GM23338 (cell line): Measurements from ENCODE around the gene MTA2. TPM values are rescaled to one million over a fixed set of nuclear protein-coding genes. Genes with fewer than 3 reads are reported as not detected.

Source experiments
- ATAC-seq: fragments of 200-7000 bp; cut with Tn5 transposase; 3 replicates; pipeline ENCODE4 v1.9.1; 2020
- DNase-seq: peaks from one replicate; pipeline ENCODE4 v3.0.0-alpha.2; 2015; ENCODE audit warnings: low spot score
- H2AFZ ChIP-seq: fragments of 200-600 bp; sonication (generic); 2 replicates; pipeline ENCODE4 v1.8.0; 2016; ENCODE audit warnings: antibody characterized with exemption, mild to moderate bottlenecking, moderate library complexity
- H3F3A ChIP-seq: fragments of 200-600 bp; sonication (generic); replicated peaks from 2 replicates; pipeline ENCODE4 v1.8.0; 2017; ENCODE audit warnings: antibody characterized with exemption, mixed run types, low read depth
- H3K27ac ChIP-seq: fragments of 200-600 bp; sonication (generic); 2 replicates; pipeline ENCODE4 v1.6.1; 2016; ENCODE audit warnings: low read depth
- H3K27me3 ChIP-seq: fragments of 200-600 bp; sonication (generic); 2 replicates; pipeline ENCODE4 v1.8.0; 2016; ENCODE audit warnings: mild to moderate bottlenecking, mixed run types, moderate library complexity; ENCODE audit not compliant: insufficient read depth
- H3K36me3 ChIP-seq: fragments of 200-600 bp; sonication (generic); 2 replicates; pipeline ENCODE4 v1.8.0; 2016; ENCODE audit warnings: mild to moderate bottlenecking; ENCODE audit not compliant: insufficient read depth
- H3K4me1 ChIP-seq: fragments of 200-600 bp; sonication (generic); 2 replicates; pipeline ENCODE4 v1.8.0; 2016; ENCODE audit warnings: mild to moderate bottlenecking, moderate library complexity; ENCODE audit not compliant: insufficient read depth
- H3K4me2 ChIP-seq: fragments of 200-600 bp; sonication (generic); 2 replicates; pipeline ENCODE4 v1.7.1; 2017; ENCODE audit warnings: mixed run types
- H3K4me3 ChIP-seq: fragments of 200-600 bp; sonication (generic); 2 replicates; pipeline ENCODE4 v1.6.1; 2016; ENCODE audit warnings: mixed run types
- H3K79me2 ChIP-seq: fragments of 200-600 bp; sonication (generic); replicated peaks from 2 replicates; pipeline ENCODE4 v1.8.0; 2017; ENCODE audit warnings: mild to moderate bottlenecking; ENCODE audit not compliant: insufficient read depth
- H3K9me2 ChIP-seq: fragments of 200-600 bp; sonication (generic); 2 replicates; pipeline ENCODE4 v1.8.0; 2017; ENCODE audit not compliant: insufficient read depth
- H4K20me1 ChIP-seq: fragments of 200-600 bp; sonication (generic); replicated peaks from 2 replicates; pipeline ENCODE4 v1.8.0; 2017; ENCODE audit warnings: mild to moderate bottlenecking; ENCODE audit not compliant: insufficient read depth
- H3K27ac Mint-ChIP-seq: 2 replicates; pipeline ENCODE4 v1.8.0; 2020; ENCODE audit warnings: inconsistent platforms, mild to moderate bottlenecking, moderate library complexity, mixed read lengths
- H3K27me3 Mint-ChIP-seq: 3 replicates; pipeline ENCODE4 v1.8.0; 2022; ENCODE audit warnings: low read depth, mild to moderate bottlenecking, moderate library complexity, mixed read lengths, inconsistent platforms; ENCODE audit not compliant: insufficient read depth, poor library complexity
- H3K36me3 Mint-ChIP-seq: 3 replicates; pipeline ENCODE4 v1.8.0; 2021; ENCODE audit warnings: low read depth, mild to moderate bottlenecking, inconsistent platforms, moderate library complexity, mixed read lengths
- H3K4me1 Mint-ChIP-seq: 3 replicates; pipeline ENCODE4 v1.8.0; 2020; ENCODE audit warnings: mild to moderate bottlenecking, inconsistent platforms, mixed read lengths
- H3K4me3 Mint-ChIP-seq: 3 replicates; pipeline ENCODE4 v1.8.0; 2021; ENCODE audit warnings: moderate library complexity, mild to moderate bottlenecking, inconsistent platforms, mixed read lengths
- H3K9me3 Mint-ChIP-seq: 3 replicates; pipeline ENCODE4 v1.8.0; 2020; ENCODE audit warnings: moderate library complexity, mild to moderate bottlenecking, inconsistent platforms, mixed read lengths
- CREB1 ChIP-seq: fragments of 250-450 bp; sonication (Bioruptor Pico); IDR thresholded peaks from 2 replicates; pipeline ENCODE4 v1.5.0; 2020; ENCODE audit warnings: low read depth, mild to moderate bottlenecking, moderate library complexity
- ETS1 ChIP-seq: IDR thresholded peaks from 2 replicates; pipeline ENCODE4 v1.6.1; 2016; ENCODE audit warnings: antibody characterized with exemption
- EZH2 ChIP-seq: fragments of 200-600 bp; sonication (generic); IDR thresholded peaks from one replicate; pipeline ENCODE4 v1.8.0; 2017; ENCODE audit warnings: antibody characterized with exemption, mild to moderate bottlenecking, low read depth; ENCODE audit not compliant: unreplicated experiment
- EZH2phosphoT487 ChIP-seq: fragments of 200-600 bp; sonication (generic); IDR thresholded peaks from one replicate; pipeline ENCODE4 v1.8.1; 2018; ENCODE audit warnings: antibody characterized with exemption; ENCODE audit not compliant: unreplicated experiment
- NANOG ChIP-seq: IDR thresholded peaks from 2 replicates; pipeline ENCODE4 v1.6.1; 2016; ENCODE audit warnings: antibody characterized with exemption, borderline replicate concordance
- POLR2AphosphoS5 ChIP-seq: IDR thresholded peaks from 2 replicates; pipeline ENCODE4 v1.6.1; 2016; ENCODE audit warnings: antibody characterized with exemption, low read depth
- REST ChIP-seq: IDR thresholded peaks from one replicate; pipeline ENCODE4 v1.6.1; 2018; ENCODE audit warnings: antibody characterized with exemption; ENCODE audit not compliant: unreplicated experiment
- STAT1 ChIP-seq: IDR thresholded peaks from one replicate; pipeline ENCODE4 v1.6.1; 2016; ENCODE audit warnings: antibody characterized with exemption; ENCODE audit not compliant: unreplicated experiment
- ZNF331 ChIP-seq: fragments of 250-450 bp; sonication (Bioruptor Pico); IDR thresholded peaks from 2 replicates; pipeline ENCODE4 v1.5.0; 2020; ENCODE audit warnings: low read depth, mild to moderate bottlenecking, moderate library complexity
- ZNF462 ChIP-seq: fragments of 250-450 bp; sonication (Bioruptor Pico); IDR thresholded peaks from 2 replicates; pipeline ENCODE4 v1.5.0; 2020; ENCODE audit warnings: mild to moderate bottlenecking, moderate library complexity
- polyA plus RNA-seq: library from polyadenylated mRNA; unstranded; fragments of >200 nt; fragmentation: Nextera tagmentation; extraction: Ambion mirVana; gene quantifications from 2 replicates; pipeline ENCODE4 v1.2.1, GENCODE V29; 2016
- total RNA-seq: library from RNA; depleted of rRNA; stranded (reverse); fragments of >200 nt; shearing (Covaris generic); gene quantifications from 2 replicates; pipeline ENCODE4 v1.2.3, GENCODE V29; 2014

MTA2 gene
- total and polyA plus RNA-seq, 2 experiments from 2014 or later: 22.9 to 102 TPM

- Histone ChIP-seq H2AFZ (no peak overlapping the region), H4K20me1 (no peaks in the 10 kb centered on the region; the same call in none of the 2 replicates), H3K27ac (no peak overlapping the region), H3K4me1 (no peaks in the 10 kb centered on the region), H3K79me2 (peaks cover 12% of the 10 kb centered on the region; the same call in 1 of the 2 replicates), H3K27me3 (no peaks in the 10 kb centered on the region), H3K4me3 (no peak overlapping the region), H3K9me2 (no peaks in the 10 kb centered on the region), H3K36me3 (peaks cover 3% of the 10 kb centered on the region), H3F3A (peaks cover 5% of the 10 kb centered on the region; the same call in 1 of the 2 replicates), H3K4me2 (no peak overlapping the region)
- H3K4me3 Mint-ChIP-seq: no peak overlapping the region
- TF ChIP-seq EZH2 (no peak), POLR2AphosphoS5 (no peak), REST (no peak), CREB1 (no peak), ZNF462 (no peak), NANOG (no peak), EZH2phosphoT487 (no peak), STAT1 (no peak), ETS1 (no peak), ZNF331 (no peak)
- DNase-seq (no peak), ATAC-seq (no peak)
- H3K36me3 Mint-ChIP-seq: peaks cover 55% of the 10 kb centered on the region
- peaks cover 5% of the 10 kb centered on the region for H3K27me3 Mint-ChIP-seq
- H3K9me3 Mint-ChIP-seq: no peaks in the 10 kb centered on the region; the same call in 2 of the 3 replicates
- H3K4me1 Mint-ChIP-seq: no peaks in the 10 kb centered on the region; the same call in 2 of the 3 replicates
- H3K27ac Mint-ChIP-seq: no peak overlapping the region
Measured at GRCh38 chr11:62580959-62581715, 20.5 kb downstream of the MTA2 start.
